ENCODE measurements around the gene EYA2. TPM values are rescaled to one million over a fixed set of nuclear protein-coding genes. Genes with fewer than 3 reads are reported as not detected.
A peak's percentile ranks its signal among the peaks of the same experiment; 100 is the strongest.
"Not testable (repeated sequence)": the region's sequence is repeated elsewhere in the genome, so short reads cannot be mapped to it uniquely, and the experiment has no call there.

Gene EYA2
- total RNA-seq, 1 donor, result not detected

- TF ChIP-seq CTCF (IDR thresholded peaks at IDR 0.05; ENCODE audit: insufficient read depth, low read depth, low read length), result no peak
- H3K4me3 ChIP-seq (ENCODE audit: low read depth, low read length), result no peak overlapping the region
- peak; percentile 28 for DNase-seq (ENCODE audit: low read depth)
These were observed 34.0 kb downstream of the EYA2 start for GRCh38 chr20:46928580-46929132.

- no peak overlapping the region for H3K4me3 ChIP-seq (ENCODE audit: low read depth, low read length)
- no peak for TF ChIP-seq CTCF (IDR thresholded peaks at IDR 0.05; ENCODE audit: insufficient read depth, low read depth, low read length)
- no peak for DNase-seq (ENCODE audit: low read depth)
These were observed 35.3 kb downstream of the EYA2 start for GRCh38 chr20:46929902-46930301.

- DNase-seq (ENCODE audit: low read depth), result no peak
- no peak overlapping the region for H3K4me3 ChIP-seq (ENCODE audit: low read depth, low read length)
- no peak for TF ChIP-seq CTCF (IDR thresholded peaks at IDR 0.05; ENCODE audit: insufficient read depth, low read depth, low read length)
These were observed 36.1 kb downstream of the EYA2 start for GRCh38 chr20:46930640-46931339.

GRCh38 chr20:46931699-46932098, 37.1 kb downstream of the EYA2 start:
- TF ChIP-seq CTCF (IDR thresholded peaks at IDR 0.05; ENCODE audit: insufficient read depth, low read depth, low read length), result no peak
- no peak overlapping the region for H3K4me3 ChIP-seq (ENCODE audit: low read depth, low read length)
- DNase-seq (ENCODE audit: low read depth), result peak; percentile 21

- H3K4me3 ChIP-seq (ENCODE audit: low read depth, low read length), result not testable (repeated sequence)
- DNase-seq (ENCODE audit: low read depth), result peak; percentile 19
These were observed 37.8 kb downstream of the EYA2 start for GRCh38 chr20:46932439-46932838.

GRCh38 chr20:46933150-46933549, 38.5 kb downstream of the EYA2 start:
- TF ChIP-seq CTCF (IDR thresholded peaks at IDR 0.05; ENCODE audit: insufficient read depth, low read depth, low read length), result no peak

GRCh38 chr20:46934746-46935287, 40.2 kb downstream of the EYA2 start:
- DNase-seq (ENCODE audit: low read depth), result no peak

More at GRCh38 chr20:46933150-46933549, 38.5 kb downstream of the EYA2 start:
- DNase-seq (ENCODE audit: low read depth), result no peak
- no peak overlapping the region for H3K4me3 ChIP-seq (ENCODE audit: low read depth, low read length)

More at GRCh38 chr20:46934746-46935287, 40.2 kb downstream of the EYA2 start:
- TF ChIP-seq CTCF (IDR thresholded peaks at IDR 0.05; ENCODE audit: insufficient read depth, low read depth, low read length), result no peak
- no peak overlapping the region for H3K4me3 ChIP-seq (ENCODE audit: low read depth, low read length)
